ENCODE results near the gene ITGA4.

The ITGA4 gene

DNA sequence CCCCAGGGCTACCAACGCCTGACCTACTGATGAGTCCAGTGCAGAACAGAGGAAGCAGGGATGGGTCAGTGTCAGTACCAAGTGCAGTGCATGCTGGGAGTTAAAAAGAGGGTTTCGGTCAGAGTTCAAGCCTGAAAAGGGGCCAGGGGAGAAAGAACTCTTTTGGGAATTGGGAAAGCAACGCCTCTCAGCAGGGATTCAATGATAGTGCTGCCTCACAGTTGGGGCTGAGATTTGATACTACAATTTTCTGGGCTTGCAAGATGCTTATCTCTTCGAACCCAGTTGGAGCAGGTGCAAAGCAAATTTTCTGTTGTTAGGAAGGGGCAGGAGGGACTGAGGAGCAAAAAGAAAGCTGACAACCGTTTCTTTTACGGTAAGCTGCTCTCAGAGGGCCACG lies 117.1 kb downstream of the ITGA4 start:
- no peak overlapping the region for H3K4me3 ChIP-seq (ENCODE audit: low read length)
- no peaks in the 10 kb centered on the region for H3K36me3 ChIP-seq (ENCODE audit: control insufficient read depth, insufficient read depth, low read length)
- H3K9ac ChIP-seq (ENCODE audit: low read length): no peak overlapping the region
- no peak overlapping the region for H3K27ac ChIP-seq (ENCODE audit: low read depth, low read length)
- H3K27me3 ChIP-seq (ENCODE audit: control insufficient read depth, insufficient read depth, low read length): no peaks in the 10 kb centered on the region
- H3K4me1 ChIP-seq (ENCODE audit: control insufficient read depth, insufficient read depth, low read length): no peaks in the 10 kb centered on the region

- no peak overlapping the region for H3K27ac ChIP-seq (ENCODE audit: low read depth, low read length)
- H3K9ac ChIP-seq (ENCODE audit: low read length): no peak overlapping the region
- H3K27me3 ChIP-seq (ENCODE audit: control insufficient read depth, insufficient read depth, low read length): no peaks in the 10 kb centered on the region
- no peak overlapping the region for H3K4me3 ChIP-seq (ENCODE audit: low read length)
- H3K36me3 ChIP-seq (ENCODE audit: control insufficient read depth, insufficient read depth, low read length): no peaks in the 10 kb centered on the region
- H3K4me1 ChIP-seq (ENCODE audit: control insufficient read depth, insufficient read depth, low read length): no peaks in the 10 kb centered on the region
These were observed 118.0 kb downstream of the ITGA4 start for GRCh38 chr2:181575024-181575649.

GRCh38 chr2:181575650-181576025 lies 118.5 kb downstream of the ITGA4 start:
- Histone ChIP-seq H3K4me1 (ENCODE audit: control insufficient read depth, insufficient read depth, low read length) (no peaks in the 10 kb centered on the region), H3K4me3 (ENCODE audit: low read length) (no peak overlapping the region), H3K9ac (ENCODE audit: low read length) (no peak overlapping the region), H3K27ac (ENCODE audit: low read depth, low read length) (no peak overlapping the region), H3K27me3 (ENCODE audit: control insufficient read depth, insufficient read depth, low read length) (no peaks in the 10 kb centered on the region), H3K36me3 (ENCODE audit: control insufficient read depth, insufficient read depth, low read length) (no peaks in the 10 kb centered on the region)

DNA sequence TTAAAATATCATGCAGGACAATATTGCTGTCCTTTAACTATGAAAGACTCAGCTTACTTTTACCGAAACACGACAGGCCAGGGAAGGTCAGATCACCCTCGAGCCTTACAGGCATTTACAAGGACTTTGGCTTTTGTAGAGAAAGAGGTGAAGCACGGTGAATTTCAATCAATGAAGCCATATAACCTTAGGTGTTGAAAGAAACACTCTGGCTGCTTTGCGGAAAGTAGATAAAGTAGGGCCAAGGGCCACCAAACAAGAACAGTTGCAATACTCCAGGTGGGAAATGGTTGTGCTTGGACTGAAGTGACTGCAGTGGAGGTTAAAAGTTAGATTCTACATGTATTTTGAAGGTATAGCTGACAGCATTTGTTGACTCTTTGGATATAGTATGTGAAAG lies 119.2 kb downstream of the ITGA4 start:
- Histone ChIP-seq H3K4me3 (ENCODE audit: low read length) (no peak overlapping the region), H3K27ac (ENCODE audit: low read depth, low read length) (no peak overlapping the region), H3K4me1 (ENCODE audit: control insufficient read depth, insufficient read depth, low read length) (no peaks in the 10 kb centered on the region), H3K27me3 (ENCODE audit: control insufficient read depth, insufficient read depth, low read length) (no peaks in the 10 kb centered on the region), H3K9ac (ENCODE audit: low read length) (no peak overlapping the region), H3K36me3 (ENCODE audit: control insufficient read depth, insufficient read depth, low read length) (no peaks in the 10 kb centered on the region)

DNA sequence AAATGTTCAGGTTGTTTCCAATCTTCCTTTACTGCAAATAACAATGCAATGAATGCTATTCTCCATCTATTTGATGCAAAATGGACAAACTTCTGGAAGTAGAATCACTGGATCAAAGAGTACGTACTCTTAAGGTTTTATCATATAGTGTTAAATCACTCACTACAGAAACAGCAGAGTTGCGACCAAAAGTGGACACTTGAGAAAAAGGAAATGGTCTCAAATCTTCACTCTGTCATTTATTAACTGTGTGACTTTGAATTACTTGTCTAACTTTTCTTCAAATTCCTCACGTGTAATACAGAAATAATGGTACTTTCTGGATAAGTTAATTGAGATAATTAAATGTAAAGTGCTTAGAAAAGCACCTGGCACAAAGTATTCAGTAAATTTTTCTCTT lies 121.6 kb downstream of the ITGA4 start:
- Histone ChIP-seq H3K36me3 (ENCODE audit: control insufficient read depth, insufficient read depth, low read length) (no peaks in the 10 kb centered on the region), H3K27me3 (ENCODE audit: control insufficient read depth, insufficient read depth, low read length) (no peaks in the 10 kb centered on the region), H3K27ac (ENCODE audit: low read depth, low read length) (no peak overlapping the region), H3K4me1 (ENCODE audit: control insufficient read depth, insufficient read depth, low read length) (no peaks in the 10 kb centered on the region), H3K4me3 (ENCODE audit: low read length) (no peak overlapping the region), H3K9ac (ENCODE audit: low read length) (no peak overlapping the region)

- H3K4me3 ChIP-seq (ENCODE audit: low read length): no peak overlapping the region
- H3K27ac ChIP-seq (ENCODE audit: low read depth, low read length): no peak overlapping the region
- no peaks in the 10 kb centered on the region for H3K27me3 ChIP-seq (ENCODE audit: control insufficient read depth, insufficient read depth, low read length)
- no peak overlapping the region for H3K9ac ChIP-seq (ENCODE audit: low read length)
- no peaks in the 10 kb centered on the region for H3K4me1 ChIP-seq (ENCODE audit: control insufficient read depth, insufficient read depth, low read length)
- H3K36me3 ChIP-seq (ENCODE audit: control insufficient read depth, insufficient read depth, low read length): no peaks in the 10 kb centered on the region
These were observed 124.3 kb downstream of the ITGA4 start for GRCh38 chr2:181581534-181581933.

- Histone ChIP-seq H3K36me3 (ENCODE audit: control insufficient read depth, insufficient read depth, low read length) (no peaks in the 10 kb centered on the region), H3K27me3 (ENCODE audit: control insufficient read depth, insufficient read depth, low read length) (no peaks in the 10 kb centered on the region), H3K9ac (ENCODE audit: low read length) (no peak overlapping the region), H3K27ac (ENCODE audit: low read depth, low read length) (no peak overlapping the region), H3K4me1 (ENCODE audit: control insufficient read depth, insufficient read depth, low read length) (no peaks in the 10 kb centered on the region), H3K4me3 (ENCODE audit: low read length) (no peak overlapping the region)
These were observed 128.5 kb downstream of the ITGA4 start for GRCh38 chr2:181585732-181586131.
